ENCODE measurements around the gene RBM47. TPM values are rescaled to one million over a fixed set of nuclear protein-coding genes. Genes with fewer than 3 reads are reported as not detected.

The RBM47 gene
- total RNA-seq, 1 donor from 2014 or later = 34.8 TPM

DNA sequence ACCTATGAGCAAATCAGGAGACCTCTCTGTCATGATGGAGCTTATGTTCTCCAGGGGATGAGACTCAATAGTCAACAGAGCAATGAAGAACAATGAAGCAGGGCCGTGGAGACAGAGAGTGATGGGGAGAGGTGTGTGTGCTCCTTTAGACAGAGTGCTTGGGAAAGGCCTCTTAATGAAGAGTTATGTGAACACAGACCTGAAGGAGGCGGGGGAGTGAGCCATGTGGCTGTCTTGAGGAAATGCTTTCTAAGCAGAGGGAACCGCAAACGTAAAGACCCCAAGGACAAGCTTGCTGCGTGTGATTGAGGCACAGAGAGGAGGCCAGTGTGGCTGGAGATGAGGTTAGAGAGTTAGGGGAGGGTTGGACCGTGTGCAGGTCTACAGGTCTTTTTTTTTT, 241.4 kb downstream of the RBM47 start:
- Mint-ChIP-seq H3K27me3 (ENCODE audit: low read depth) (peaks cover 10% of the 10 kb centered on the region), H3K27ac (no peak overlapping the region), H3K9me3 (no peaks in the 10 kb centered on the region), H3K4me3 (ENCODE audit: low read depth) (no peak overlapping the region), H3K4me1 (ENCODE audit: low read depth) (peaks cover 1% of the 10 kb centered on the region), H3K36me3 (ENCODE audit: low read depth) (no peaks in the 10 kb centered on the region)
- no peak for DNase-seq (ENCODE audit: low spot score)
- intact Hi-C loops (cut with micrococcal nuclease) = no loop called here

DNA sequence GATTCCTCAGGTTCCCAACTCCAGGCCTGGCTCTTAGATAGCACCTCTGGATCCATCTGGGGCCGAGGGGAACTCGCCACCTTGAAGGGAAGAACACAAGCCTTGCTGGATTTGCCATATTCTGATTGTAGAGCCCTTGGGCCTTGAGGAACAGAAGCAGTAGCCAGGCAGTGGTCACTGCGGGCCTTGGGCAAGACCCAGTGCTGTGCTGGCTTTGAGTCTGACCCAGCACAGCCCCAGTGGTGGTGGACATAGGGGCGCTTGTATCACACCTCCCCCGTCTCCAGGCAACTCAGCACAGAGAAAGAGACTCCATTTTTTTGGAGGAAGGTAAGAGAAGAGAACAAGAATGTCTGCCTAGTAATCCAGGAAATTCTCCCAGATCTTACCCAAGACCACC, 249.0 kb downstream of the RBM47 start:
- Mint-ChIP-seq H3K27ac (no peak overlapping the region), H3K27me3 (ENCODE audit: low read depth) (peaks cover 4% of the 10 kb centered on the region), H3K4me1 (ENCODE audit: low read depth) (no peaks in the 10 kb centered on the region), H3K36me3 (ENCODE audit: low read depth) (no peaks in the 10 kb centered on the region), H3K4me3 (ENCODE audit: low read depth) (no peak overlapping the region), H3K9me3 (no peaks in the 10 kb centered on the region)
- intact Hi-C loops (cut with micrococcal nuclease) = no loop called here
- DNase-seq (ENCODE audit: low spot score) = no peak

DNA sequence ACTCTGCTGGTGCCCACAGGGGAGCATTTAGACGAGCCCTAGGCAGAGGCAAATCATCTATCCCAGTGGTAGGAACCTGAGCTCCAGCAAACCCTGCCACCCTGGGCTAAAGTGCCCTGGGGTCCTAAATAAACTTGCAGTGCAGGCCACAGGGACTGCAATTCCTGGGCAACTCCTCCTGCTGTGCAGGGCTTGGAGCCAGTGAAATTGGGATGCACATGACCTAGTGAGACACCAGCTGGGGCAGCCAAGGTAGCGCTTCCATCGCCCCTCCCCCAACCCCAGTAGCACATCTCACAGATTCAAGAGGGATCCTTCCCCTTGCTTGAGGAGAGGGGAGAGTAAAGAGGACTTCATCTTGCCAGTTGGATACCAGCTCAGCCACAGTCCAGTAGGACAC, 250.4 kb downstream of the RBM47 start:
- intact Hi-C loops (cut with micrococcal nuclease) = no loop called here
- Mint-ChIP-seq H3K4me3 (ENCODE audit: low read depth) (no peak overlapping the region), H3K27ac (no peak overlapping the region), H3K36me3 (ENCODE audit: low read depth) (no peaks in the 10 kb centered on the region), H3K27me3 (ENCODE audit: low read depth) (peaks cover 4% of the 10 kb centered on the region), H3K9me3 (no peaks in the 10 kb centered on the region), H3K4me1 (ENCODE audit: low read depth) (no peaks in the 10 kb centered on the region)
- DNase-seq (ENCODE audit: low spot score) = no peak

DNA sequence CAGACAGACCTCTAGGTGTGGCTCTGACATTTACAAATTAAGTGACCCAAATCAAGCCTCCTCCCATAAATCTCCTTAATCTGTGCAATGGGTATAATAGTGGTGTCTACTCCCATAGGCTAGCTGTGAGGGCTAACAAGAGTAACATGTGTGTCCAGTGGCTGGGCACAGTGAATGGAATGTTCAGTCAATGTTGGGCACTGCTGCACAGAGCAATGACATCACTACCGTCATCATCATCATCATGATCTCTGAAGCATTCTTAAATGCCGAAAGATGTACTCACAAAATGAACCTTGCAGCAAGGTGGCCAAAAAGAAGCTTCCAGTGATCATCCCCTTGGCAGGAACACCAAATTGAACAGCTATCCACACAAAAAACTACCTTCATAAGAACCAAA, 251.0 kb downstream of the RBM47 start:
- no peaks in the 10 kb centered on the region for H3K36me3 Mint-ChIP-seq (ENCODE audit: low read depth)
- no peak for DNase-seq (ENCODE audit: low spot score)
- no peak overlapping the region for H3K27ac Mint-ChIP-seq
- intact Hi-C loops (cut with micrococcal nuclease) = no loop called here
- H3K4me1 Mint-ChIP-seq (ENCODE audit: low read depth) = no peaks in the 10 kb centered on the region
- H3K9me3 Mint-ChIP-seq = no peaks in the 10 kb centered on the region
- H3K4me3 Mint-ChIP-seq (ENCODE audit: low read depth) = no peak overlapping the region
- peaks cover 7% of the 10 kb centered on the region for H3K27me3 Mint-ChIP-seq (ENCODE audit: low read depth)

DNA sequence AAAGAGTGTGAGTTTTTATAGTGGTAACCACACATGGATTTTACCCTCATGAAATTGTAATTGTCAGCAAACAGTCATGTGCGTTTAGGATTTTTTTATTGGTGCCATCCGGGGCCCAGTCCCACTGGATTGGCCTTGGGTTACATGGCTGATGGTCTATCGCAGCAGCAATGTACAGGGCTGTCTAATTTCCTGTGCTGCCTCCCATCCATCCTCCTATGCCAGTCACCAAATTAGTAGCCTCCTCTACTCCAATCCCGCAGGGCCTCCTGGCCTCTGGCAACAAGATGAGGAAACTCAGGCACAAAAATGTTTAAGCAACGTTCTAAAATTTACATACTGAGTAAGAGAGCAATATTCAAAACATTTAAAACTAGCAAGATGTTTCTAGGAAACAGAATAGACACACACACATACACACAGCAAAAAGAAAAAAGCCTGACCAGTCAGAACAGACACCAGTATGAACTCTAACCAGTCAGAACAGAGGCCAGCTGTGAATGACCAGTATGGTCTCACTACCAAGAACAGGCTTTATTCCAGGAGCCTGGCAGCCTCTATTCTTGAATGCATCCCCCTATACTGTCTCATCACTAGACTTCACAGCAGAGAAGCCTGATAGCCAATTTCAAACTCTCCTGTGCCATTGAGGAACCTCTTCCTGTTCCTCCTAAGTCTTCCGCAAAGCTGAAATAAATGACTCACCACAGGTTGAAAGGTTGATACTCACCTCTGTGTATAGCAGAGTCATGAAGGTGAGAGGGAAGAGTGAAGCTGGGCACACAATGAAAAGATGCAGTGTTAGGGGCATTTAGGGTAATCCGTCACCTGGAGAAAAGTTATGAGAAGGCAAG, 251.9 kb downstream of the RBM47 start:
- Mint-ChIP-seq H3K27ac (no peak overlapping the region), H3K9me3 (no peaks in the 10 kb centered on the region), H3K4me3 (ENCODE audit: low read depth) (no peak overlapping the region), H3K36me3 (ENCODE audit: low read depth) (no peaks in the 10 kb centered on the region), H3K27me3 (ENCODE audit: low read depth) (peaks cover 3% of the 10 kb centered on the region), H3K4me1 (ENCODE audit: low read depth) (no peaks in the 10 kb centered on the region)
- no peak for DNase-seq (ENCODE audit: low spot score)
- intact Hi-C loops (cut with micrococcal nuclease) = no loop called here

DNA sequence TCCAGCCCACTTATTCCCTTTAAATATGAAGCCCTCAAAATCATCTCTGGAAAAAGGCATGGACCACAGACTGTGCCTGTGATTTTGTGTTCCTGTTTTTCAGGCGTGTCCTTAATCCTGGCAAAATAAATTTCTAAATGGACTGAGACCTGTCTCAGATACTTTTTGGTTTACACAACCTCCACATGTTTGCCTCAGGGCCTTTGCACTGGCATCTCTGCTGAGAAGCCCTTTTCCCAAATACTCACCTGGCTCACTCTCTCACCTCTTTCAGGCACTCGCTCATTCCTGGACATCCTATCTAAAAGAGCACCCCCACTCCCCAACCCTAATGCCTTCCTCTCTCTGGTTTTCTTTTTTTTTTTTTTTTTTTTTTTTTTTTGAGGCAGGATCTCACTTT, 254.0 kb downstream of the RBM47 start:
- H3K4me3 Mint-ChIP-seq (ENCODE audit: low read depth) = no peak overlapping the region
- no peak for DNase-seq (ENCODE audit: low spot score)

DNA sequence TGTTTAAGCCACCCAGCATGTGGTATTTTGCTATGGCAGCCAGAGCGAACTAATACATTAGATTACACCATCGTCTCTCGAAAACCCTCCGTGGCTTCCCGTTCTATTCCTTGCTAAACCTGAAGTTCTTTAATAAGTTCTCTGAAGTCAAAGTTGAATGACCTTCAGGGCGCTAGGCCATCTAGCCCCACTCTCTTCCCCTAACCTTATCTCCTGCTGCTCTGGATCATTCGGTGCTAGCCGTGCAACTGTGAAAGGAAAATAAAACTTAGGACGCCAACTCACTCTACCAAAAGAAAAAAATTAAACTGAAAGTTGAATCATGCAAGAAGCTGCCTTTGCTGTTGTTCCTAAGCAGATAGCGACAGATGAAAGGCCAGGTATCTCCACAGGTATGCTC, 254.6 kb downstream of the RBM47 start:
- H3K9me3 Mint-ChIP-seq = no peaks in the 10 kb centered on the region

More for the DNA sequence above, 254.0 kb downstream of the RBM47 start:
- intact Hi-C loops (cut with micrococcal nuclease) = no loop called here
- Mint-ChIP-seq H3K36me3 (ENCODE audit: low read depth) (no peaks in the 10 kb centered on the region), H3K27me3 (ENCODE audit: low read depth) (peaks cover 6% of the 10 kb centered on the region), H3K9me3 (no peaks in the 10 kb centered on the region), H3K4me1 (ENCODE audit: low read depth) (no peaks in the 10 kb centered on the region), H3K27ac (no peak overlapping the region)

DNA sequence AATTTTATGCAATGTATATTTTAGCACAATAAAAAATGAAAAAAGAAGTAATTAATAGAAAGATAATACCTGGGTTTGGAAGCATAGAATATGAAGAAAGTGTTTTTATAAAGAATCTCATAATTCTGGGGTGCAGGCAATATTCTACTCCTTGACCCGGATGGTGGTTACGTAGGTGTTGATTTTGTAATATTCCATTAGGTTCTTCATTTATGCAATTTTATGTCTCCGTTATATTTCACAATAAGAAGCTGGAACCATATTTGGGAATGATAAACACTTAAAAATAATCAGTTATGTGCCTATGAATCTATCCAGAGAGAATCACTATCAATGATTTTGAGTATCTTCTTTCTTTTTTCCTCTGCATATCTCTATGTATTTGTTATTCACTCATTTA, 256.0 kb downstream of the RBM47 start:
- H3K4me1 Mint-ChIP-seq (ENCODE audit: low read depth) = peaks cover 4% of the 10 kb centered on the region
- peaks cover 6% of the 10 kb centered on the region for H3K27me3 Mint-ChIP-seq (ENCODE audit: low read depth)
- intact Hi-C loops (cut with micrococcal nuclease) = no loop called here
- H3K4me3 Mint-ChIP-seq (ENCODE audit: low read depth) = no peak overlapping the region
- no peaks in the 10 kb centered on the region for H3K9me3 Mint-ChIP-seq
- no peak overlapping the region for H3K27ac Mint-ChIP-seq
- no peaks in the 10 kb centered on the region for H3K36me3 Mint-ChIP-seq (ENCODE audit: low read depth)
- no peak for DNase-seq (ENCODE audit: low spot score)

More for the DNA sequence above, 254.6 kb downstream of the RBM47 start:
- no peak overlapping the region for H3K27ac Mint-ChIP-seq
- H3K36me3 Mint-ChIP-seq (ENCODE audit: low read depth) = no peaks in the 10 kb centered on the region
- H3K4me1 Mint-ChIP-seq (ENCODE audit: low read depth) = no peaks in the 10 kb centered on the region
- H3K4me3 Mint-ChIP-seq (ENCODE audit: low read depth) = no peak overlapping the region
- intact Hi-C loops (cut with micrococcal nuclease) = no loop called here
- no peak for DNase-seq (ENCODE audit: low spot score)
- peaks cover 6% of the 10 kb centered on the region for H3K27me3 Mint-ChIP-seq (ENCODE audit: low read depth)

Other genes starting within 250 kb of the RBM47 start
- 0.09 TPM in 1 of 2 replicates, not detected in the other for gene NSUN7, start 120.1 kb upstream of the RBM47 start, total RNA-seq